ENCODE data around the gene PTPRM.

PTPRM gene

GRCh38 chr18:8286303-8286702 is 719.2 kb downstream of the PTPRM start:
- DNase-seq (ENCODE audit: low read depth): no peak

GRCh38 chr18:8287196-8287885 is 720.2 kb downstream of the PTPRM start:
- DNase-seq (ENCODE audit: low read depth): no peak

DNA sequence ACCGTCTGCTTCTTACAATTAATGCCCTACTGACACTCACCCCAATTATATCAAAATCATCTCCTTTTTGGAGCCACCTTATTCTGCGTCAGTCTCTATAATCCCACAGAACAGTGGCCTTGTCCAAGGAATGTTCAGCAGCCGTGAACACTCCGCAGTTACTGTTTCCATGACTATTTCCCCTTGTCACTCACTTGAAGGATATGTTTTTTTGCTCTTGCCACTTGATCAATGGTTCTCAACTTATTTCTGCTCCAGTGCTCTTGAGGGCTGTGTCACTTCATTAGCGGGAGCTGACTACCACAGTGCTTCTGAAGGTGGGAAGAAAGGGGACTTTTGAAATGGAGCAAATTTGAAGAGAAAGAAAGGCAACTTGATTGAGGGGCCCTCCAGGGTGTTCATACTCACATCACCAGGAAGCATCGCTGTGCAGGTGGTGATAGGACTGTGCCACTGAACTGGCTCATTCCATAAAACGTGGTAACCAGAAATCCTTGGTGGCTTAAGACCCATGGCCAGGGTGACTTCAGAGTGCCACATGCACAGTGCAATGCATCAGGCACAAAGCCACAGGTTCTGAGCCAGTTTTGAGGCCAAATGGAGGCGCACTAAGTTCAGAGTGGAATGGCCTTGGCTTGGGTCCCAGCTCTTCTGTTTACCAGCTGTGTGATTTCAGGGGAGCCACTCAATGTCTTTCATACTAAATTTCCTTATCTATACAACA is 721.5 kb downstream of the PTPRM start:
- DNase-seq (ENCODE audit: low read depth): no peak

DNA sequence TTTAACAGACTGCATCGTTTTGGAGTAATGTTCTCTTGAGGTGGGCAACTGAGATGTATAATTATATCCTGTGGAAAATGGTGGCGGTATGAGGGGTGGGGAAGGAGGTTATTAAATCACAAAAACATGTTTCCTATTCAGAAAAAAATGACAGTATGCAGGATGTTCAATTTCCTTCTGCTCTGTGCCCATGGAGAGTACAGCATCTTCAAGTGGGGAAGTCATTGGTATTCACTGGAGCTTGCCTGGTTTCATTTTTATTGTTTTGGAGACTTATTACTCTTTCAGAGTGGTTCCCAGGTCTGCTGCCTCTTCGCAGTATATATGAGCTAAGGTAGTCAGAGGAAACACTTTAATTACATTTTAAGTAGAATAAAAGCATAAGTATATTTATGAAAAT is 723.3 kb downstream of the PTPRM start:
- no peak for DNase-seq (ENCODE audit: low read depth)

DNA sequence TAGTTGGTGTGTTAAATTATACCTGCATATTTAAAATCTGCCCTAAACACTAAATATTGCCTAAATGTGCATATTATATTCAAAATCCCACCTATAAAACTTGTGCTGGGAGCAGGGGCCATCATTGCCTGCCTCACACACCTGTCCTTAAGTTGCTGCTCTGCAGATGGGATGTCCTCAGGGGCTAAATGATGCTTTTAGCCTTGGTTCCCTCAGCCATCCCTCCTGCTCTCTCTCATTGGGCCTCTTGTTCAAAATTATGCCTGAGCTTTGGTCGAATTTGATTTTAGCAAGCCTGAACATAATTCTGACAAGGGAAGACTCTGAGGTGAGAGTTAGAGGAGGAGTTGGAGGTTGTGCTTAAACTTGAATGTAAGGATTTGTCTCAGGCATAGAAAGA is 723.8 kb downstream of the PTPRM start:
- no peak for DNase-seq (ENCODE audit: low read depth)

- DNase-seq (ENCODE audit: low read depth): no peak
These were observed 726.1 kb downstream of the PTPRM start for GRCh38 chr18:8293184-8293583.

DNA sequence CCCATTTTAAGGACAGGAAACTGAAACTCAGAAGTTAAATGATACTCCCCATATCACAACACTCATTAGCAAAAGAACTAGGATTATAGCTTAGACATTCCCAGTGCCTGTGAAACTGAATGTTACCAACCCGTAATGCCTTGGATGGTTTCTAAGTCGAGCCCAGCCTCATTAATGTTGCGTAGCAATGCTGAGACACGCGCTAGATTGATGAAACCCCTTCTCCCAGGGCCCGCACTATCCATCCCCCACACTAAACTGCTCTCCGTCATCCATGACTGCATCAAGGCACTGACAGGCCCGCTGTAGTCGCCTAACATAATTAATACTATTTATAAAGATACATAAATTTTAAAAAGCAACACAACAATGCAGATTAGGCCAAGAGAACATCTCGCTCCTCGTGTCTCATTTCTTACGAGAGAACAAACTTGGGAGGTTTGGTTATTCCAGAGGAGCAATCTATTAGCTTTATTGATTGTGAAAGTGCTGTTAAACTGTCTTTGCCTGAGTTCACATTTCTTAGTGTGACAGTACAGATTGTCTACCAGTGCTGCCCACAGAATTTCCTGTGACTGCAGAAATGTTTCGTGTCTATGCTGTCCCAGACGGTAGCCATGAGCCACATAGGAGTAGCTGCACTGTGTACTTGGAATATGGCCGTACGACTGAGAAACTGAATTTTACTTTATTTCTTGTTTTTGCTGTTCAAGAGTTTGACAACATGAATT is 729.9 kb downstream of the PTPRM start:
- no peak for DNase-seq (ENCODE audit: low read depth)

- DNase-seq (ENCODE audit: low read depth): no peak
These were observed 731.1 kb downstream of the PTPRM start for GRCh38 chr18:8298186-8298585.

- no peak for DNase-seq (ENCODE audit: low read depth)
These were observed 732.2 kb downstream of the PTPRM start for GRCh38 chr18:8299054-8299980.

GRCh38 chr18:8300751-8301410 is 733.8 kb downstream of the PTPRM start:
- DNase-seq (ENCODE audit: low read depth): no peak

GRCh38 chr18:8301427-8302172 is 734.5 kb downstream of the PTPRM start:
- DNase-seq (ENCODE audit: low read depth): no peak

DNA sequence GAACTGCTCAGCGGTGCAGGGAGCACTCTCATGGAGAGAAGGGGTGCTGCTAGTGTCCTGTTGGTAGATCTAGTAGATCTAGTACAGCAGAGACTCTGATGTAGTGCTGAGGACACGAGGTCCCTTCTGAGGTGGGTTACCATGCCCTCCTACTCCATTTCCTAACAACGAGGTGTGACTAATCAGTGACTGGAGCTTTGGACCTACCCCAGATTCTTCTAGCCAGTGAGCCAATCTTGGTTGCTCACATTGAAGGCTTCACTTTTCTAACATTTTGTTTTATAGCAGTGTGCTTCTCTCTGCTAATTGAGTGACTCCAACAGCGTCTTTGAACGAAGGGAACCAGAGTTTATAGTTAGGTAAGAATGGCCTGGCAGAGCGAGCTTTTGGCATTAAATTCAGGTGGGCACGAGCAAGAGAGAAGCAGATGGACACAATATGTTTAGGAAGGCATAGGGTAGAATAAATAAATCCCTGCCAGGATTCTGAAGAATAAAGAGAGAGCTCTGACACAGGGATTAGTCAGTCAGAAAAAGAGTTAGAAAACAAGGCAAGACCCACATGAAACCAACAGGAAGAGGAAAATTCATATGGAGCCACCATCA is 736.1 kb downstream of the PTPRM start:
- DNase-seq (ENCODE audit: low read depth): no peak

GRCh38 chr18:8307960-8308359 is 740.8 kb downstream of the PTPRM start:
- DNase-seq (ENCODE audit: low read depth): no peak

DNA sequence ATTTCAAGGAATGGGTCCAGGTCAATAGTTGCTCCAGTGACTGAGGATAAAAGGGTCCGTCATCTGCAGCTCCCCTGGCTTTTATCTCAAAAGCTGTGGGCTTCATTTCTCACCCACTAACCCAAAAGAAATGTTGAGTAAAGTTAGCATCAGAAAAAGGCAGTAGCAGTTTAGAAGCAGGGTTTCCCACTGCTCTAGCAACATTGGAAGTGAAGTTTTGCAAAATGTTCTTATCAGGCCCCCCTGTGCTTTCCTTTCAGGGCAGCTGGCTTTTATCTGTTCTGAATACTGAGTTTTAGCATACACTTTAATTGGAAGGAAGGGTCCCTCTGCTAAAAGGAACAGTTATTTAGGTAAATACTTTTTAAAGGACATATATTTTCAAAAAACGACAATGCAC is 745.9 kb downstream of the PTPRM start:
- DNase-seq (ENCODE audit: low read depth): no peak

- DNase-seq (ENCODE audit: low read depth): no peak
These were observed 747.0 kb downstream of the PTPRM start for GRCh38 chr18:8314124-8314523.

DNA sequence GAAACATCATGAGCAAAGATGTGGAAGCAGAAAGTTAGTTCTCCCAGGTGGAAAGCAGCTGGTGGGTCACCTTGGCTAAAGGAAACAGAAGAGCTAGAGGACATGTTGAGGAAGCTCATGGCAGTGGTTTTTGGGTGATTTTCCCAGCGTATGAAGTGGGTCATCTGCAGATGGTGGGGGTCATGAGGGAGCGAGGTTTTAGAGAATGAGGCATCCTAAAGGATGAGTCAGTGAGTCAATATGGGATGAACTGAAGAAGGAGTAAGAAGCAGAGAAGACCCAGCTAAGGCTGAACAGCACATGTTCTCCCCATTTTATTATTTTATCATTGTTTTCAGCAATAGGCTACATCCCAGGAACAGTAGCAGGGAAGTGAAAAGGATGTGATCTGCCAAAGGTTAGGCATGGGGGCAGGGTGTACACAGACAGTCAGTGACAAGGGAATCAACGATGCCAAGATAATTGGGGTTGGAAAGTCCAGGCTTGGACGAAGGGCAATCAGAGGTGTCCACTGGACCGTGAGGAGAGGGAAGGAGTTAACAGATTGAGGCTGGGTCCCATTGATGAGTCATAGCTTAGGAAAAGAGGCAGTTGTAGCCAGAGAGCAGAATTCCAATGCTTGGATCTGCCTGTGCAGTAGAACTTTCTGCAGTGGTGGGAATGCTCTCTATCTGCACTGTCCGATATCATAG is 752.8 kb downstream of the PTPRM start:
- DNase-seq (ENCODE audit: low read depth): no peak

GRCh38 chr18:8322486-8322885 is 755.4 kb downstream of the PTPRM start:
- no peak for DNase-seq (ENCODE audit: low read depth)

- no peak for DNase-seq (ENCODE audit: low read depth)
These were observed 757.4 kb downstream of the PTPRM start for GRCh38 chr18:8324343-8325065.

DNA sequence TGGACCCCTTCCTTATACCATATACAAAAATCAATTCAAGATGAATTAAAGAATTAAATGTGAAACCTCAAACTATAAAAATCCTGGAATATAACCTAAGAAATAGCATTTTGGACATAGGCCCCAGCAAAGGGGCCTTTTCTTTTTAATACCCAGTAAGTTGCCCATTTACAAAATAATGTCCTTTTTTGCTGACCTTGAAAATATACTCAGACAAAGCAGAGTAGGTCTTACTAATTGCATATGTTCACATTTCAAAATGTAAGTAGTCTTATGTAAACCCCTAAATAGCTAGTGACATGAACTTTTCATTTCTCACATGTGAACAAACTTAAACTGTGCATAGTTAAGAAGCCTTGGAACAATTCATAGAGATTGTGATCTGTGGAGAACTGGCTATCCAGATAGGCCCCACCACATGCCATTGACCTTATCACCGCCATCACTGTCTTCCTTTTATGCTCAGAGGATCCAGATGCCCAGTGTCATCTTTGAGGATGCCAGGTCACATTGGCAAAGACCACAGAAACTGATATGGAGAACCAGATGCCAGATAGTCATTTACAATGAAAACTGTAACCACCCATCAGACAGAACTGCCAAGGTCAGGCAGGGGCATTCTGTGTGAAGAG is 759.8 kb downstream of the PTPRM start:
- DNase-seq (ENCODE audit: low read depth): no peak
